ENCODE measurements around the gene KRTAP5-2. TPM values are rescaled to one million over a fixed set of nuclear protein-coding genes. Genes with fewer than 3 reads are reported as not detected.

The KRTAP5-2 gene
- total RNA-seq, 1 donor from 2014 or later = not detected

- TF ChIP-seq CTCF (IDR thresholded peaks at IDR 0.05; ENCODE audit: unreplicated experiment) = no peak
- Mint-ChIP-seq H3K4me3 (ENCODE audit: unreplicated experiment) (no peak overlapping the region), H3K9me3 (ENCODE audit: unreplicated experiment) (no peaks in the 10 kb centered on the region), H3K27ac (ENCODE audit: unreplicated experiment) (no peak overlapping the region), H3K4me1 (ENCODE audit: unreplicated experiment) (peaks cover 3% of the 10 kb centered on the region), H3K27me3 (ENCODE audit: unreplicated experiment) (peaks cover under 1% of the 10 kb centered on the region), H3K36me3 (ENCODE audit: low read depth, unreplicated experiment) (no peaks in the 10 kb centered on the region)
- no peak for DNase-seq (ENCODE audit: low spot score)
Measured at GRCh38 chr11:1639102-1639620, 41.1 kb upstream of the KRTAP5-2 start.

- no peak for TF ChIP-seq CTCF (IDR thresholded peaks at IDR 0.05; ENCODE audit: unreplicated experiment)
- H3K27me3 Mint-ChIP-seq (ENCODE audit: unreplicated experiment) = peaks cover 1% of the 10 kb centered on the region
Measured at GRCh38 chr11:1638344-1638743, 40.2 kb upstream of the KRTAP5-2 start.

GRCh38 chr11:1637628-1638027 is 39.5 kb upstream of the KRTAP5-2 start:
- TF ChIP-seq CTCF (IDR thresholded peaks at IDR 0.05; ENCODE audit: unreplicated experiment) = no peak
- no peak for DNase-seq (ENCODE audit: low spot score)
- no peaks in the 10 kb centered on the region for H3K36me3 Mint-ChIP-seq (ENCODE audit: low read depth, unreplicated experiment)
- no peak overlapping the region for H3K27ac Mint-ChIP-seq (ENCODE audit: unreplicated experiment)
- peaks cover 1% of the 10 kb centered on the region for H3K27me3 Mint-ChIP-seq (ENCODE audit: unreplicated experiment)
- H3K9me3 Mint-ChIP-seq (ENCODE audit: unreplicated experiment) = no peaks in the 10 kb centered on the region
- H3K4me1 Mint-ChIP-seq (ENCODE audit: unreplicated experiment) = peaks cover 4% of the 10 kb centered on the region
- H3K4me3 Mint-ChIP-seq (ENCODE audit: unreplicated experiment) = no peak overlapping the region

More at GRCh38 chr11:1638344-1638743, 40.2 kb upstream of the KRTAP5-2 start:
- Mint-ChIP-seq H3K9me3 (ENCODE audit: unreplicated experiment) (no peaks in the 10 kb centered on the region), H3K4me1 (ENCODE audit: unreplicated experiment) (peaks cover 3% of the 10 kb centered on the region), H3K4me3 (ENCODE audit: unreplicated experiment) (no peak overlapping the region), H3K36me3 (ENCODE audit: low read depth, unreplicated experiment) (no peaks in the 10 kb centered on the region), H3K27ac (ENCODE audit: unreplicated experiment) (no peak overlapping the region)
- no peak for DNase-seq (ENCODE audit: low spot score)

GRCh38 chr11:1636291-1636950 is 38.3 kb upstream of the KRTAP5-2 start:
- Mint-ChIP-seq H3K36me3 (ENCODE audit: low read depth, unreplicated experiment) (no peaks in the 10 kb centered on the region), H3K4me3 (ENCODE audit: unreplicated experiment) (no peak overlapping the region), H3K27ac (ENCODE audit: unreplicated experiment) (no peak overlapping the region), H3K4me1 (ENCODE audit: unreplicated experiment) (peaks cover 10% of the 10 kb centered on the region), H3K27me3 (ENCODE audit: unreplicated experiment) (peaks cover 1% of the 10 kb centered on the region), H3K9me3 (ENCODE audit: unreplicated experiment) (no peaks in the 10 kb centered on the region)
- no peak for TF ChIP-seq CTCF (IDR thresholded peaks at IDR 0.05; ENCODE audit: unreplicated experiment)
- no peak for DNase-seq (ENCODE audit: low spot score)

- H3K27ac Mint-ChIP-seq (ENCODE audit: unreplicated experiment) = no peak overlapping the region
- no peaks in the 10 kb centered on the region for H3K36me3 Mint-ChIP-seq (ENCODE audit: low read depth, unreplicated experiment)
- H3K4me3 Mint-ChIP-seq (ENCODE audit: unreplicated experiment) = no peak overlapping the region
- no peaks in the 10 kb centered on the region for H3K9me3 Mint-ChIP-seq (ENCODE audit: unreplicated experiment)
- no peak for TF ChIP-seq CTCF (IDR thresholded peaks at IDR 0.05; ENCODE audit: unreplicated experiment)
- peaks cover 9% of the 10 kb centered on the region for H3K4me1 Mint-ChIP-seq (ENCODE audit: unreplicated experiment)
- no peak for DNase-seq (ENCODE audit: low spot score)
- H3K27me3 Mint-ChIP-seq (ENCODE audit: unreplicated experiment) = peaks cover 4% of the 10 kb centered on the region
Measured at GRCh38 chr11:1633864-1634263, 35.8 kb upstream of the KRTAP5-2 start.
